IPS-18c (cell line): ENCODE data around the gene GJA5.

ENCODE experiments used
- H3K4me3 ChIP-seq: 2 replicates; pipeline ENCODE4 v1.7.0; 2013; ENCODE audit warnings: low read depth, mild to moderate bottlenecking, low read length, moderate library complexity; ENCODE audit not compliant: insufficient read depth
- H3K9me3 ChIP-seq: one replicate; pipeline ENCODE4 v1.6.1; 2013; ENCODE audit warnings: mild to moderate bottlenecking, low read length, moderate library complexity; ENCODE audit not compliant: control insufficient read depth, insufficient read depth

Gene GJA5

GRCh38 chr1:147771226-147772125 is 11.1 kb upstream of the GJA5 start:
- H3K4me3 ChIP-seq, result no peak overlapping the region
- peaks cover 2% of the 10 kb centered on the region for H3K9me3 ChIP-seq

- Histone ChIP-seq H3K9me3 (peaks cover 2% of the 10 kb centered on the region), H3K4me3 (no peak overlapping the region)
Observed at GRCh38 chr1:147769106-147769505, 8.7 kb upstream of the GJA5 start.

- peaks cover 2% of the 10 kb centered on the region for H3K9me3 ChIP-seq
- no peak overlapping the region for H3K4me3 ChIP-seq
Observed at GRCh38 chr1:147768582-147768981, 8.2 kb upstream of the GJA5 start.

DNA sequence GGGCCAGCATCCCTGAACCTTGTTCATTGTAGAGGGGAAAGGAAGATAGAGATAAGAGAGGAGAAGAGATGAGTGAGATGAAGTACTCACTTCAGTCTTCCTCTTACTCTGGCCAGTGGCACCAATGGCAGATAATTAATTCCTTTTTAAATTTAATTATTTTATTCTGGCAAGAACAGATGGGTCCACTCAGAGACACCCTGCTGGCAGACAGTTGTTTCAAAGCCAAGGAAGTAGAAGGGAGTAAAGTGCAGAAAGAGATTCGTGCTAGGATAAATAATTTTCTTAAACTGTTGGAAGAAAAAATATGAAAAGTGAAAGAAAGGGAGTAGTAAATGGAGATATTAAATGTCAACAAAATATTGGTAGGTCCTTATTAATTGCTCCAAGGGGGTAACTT is 7.7 kb upstream of the GJA5 start:
- Histone ChIP-seq H3K9me3 (peaks cover 2% of the 10 kb centered on the region), H3K4me3 (no peak overlapping the region)

DNA sequence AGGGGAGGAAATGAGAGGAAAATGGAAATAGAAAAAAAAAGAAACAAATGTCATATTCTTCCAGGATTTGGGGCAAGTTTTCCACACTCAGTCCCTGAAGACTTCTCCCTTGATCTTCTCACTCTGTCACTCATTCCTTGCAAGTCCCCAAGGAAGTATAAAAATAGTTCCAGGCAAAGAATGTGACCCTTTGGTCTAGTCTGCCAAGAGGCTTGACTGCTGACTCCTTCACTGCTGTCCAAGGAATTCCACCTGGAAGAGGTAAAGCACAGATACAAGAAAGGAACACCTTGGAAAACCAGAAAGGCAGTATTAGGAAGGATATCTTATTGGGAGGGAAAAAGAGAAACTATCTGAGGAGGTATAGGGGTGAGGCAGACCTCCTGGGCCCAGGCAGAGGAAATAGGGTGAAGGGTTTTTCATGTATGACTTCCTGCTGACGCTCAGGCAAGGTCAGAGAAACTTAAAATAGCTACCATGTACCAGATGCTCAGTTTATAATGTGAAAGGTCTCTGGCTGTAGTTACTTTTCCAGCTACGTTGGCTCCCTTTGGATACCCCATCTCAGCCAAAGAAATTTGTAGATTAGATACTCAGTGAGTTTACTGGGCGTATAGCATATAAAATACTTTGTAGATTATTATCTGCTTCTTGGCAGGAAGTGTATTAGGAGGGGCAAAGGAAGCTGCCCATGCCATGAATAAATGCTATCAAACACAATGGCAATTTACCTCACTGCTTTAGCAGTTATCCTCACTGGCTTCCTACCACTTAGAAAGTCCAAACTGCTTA is 2.0 kb upstream of the GJA5 start:
- H3K4me3 ChIP-seq, result no peak overlapping the region
- no peaks in the 10 kb centered on the region for H3K9me3 ChIP-seq

DNA sequence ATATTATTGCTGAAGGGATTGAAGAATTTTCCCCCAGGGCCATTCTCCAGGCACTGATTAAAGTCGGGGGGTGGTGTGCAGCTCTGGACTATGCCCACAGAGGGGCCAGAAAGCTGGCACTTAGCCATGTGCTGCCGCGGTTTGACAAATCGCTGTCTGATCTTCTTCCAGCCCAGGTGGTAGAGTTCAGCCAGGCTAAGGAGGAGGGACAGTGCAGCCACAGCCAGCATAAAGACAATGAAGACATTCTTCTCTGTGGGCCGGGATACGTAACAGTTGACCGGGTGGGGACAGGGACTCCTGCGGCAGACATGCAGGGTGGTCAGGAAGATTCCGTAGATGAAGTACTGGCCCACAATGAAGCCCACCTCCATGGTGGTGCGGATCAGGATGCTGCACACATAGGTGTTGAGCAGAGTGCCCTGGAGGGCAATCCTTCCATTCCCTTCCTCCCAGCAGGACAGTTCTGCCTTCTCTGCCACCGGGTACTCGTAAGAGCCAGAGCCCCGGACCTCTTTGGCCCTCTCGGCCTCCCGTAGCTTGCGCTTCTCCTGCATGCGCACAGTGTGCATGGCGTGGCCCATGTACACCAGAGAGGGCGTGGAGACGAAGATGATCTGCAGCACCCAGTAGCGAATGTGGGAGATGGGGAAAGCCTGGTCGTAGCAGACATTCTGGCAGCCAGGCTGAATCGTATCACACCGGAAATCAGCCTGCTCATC is 1.9 kb downstream of the GJA5 start:
- no peak overlapping the region for H3K4me3 ChIP-seq

GRCh38 chr1:147757015-147757990 is 3.1 kb downstream of the GJA5 start:
- Histone ChIP-seq H3K9me3 (peaks cover 2% of the 10 kb centered on the region), H3K4me3 (no peak overlapping the region)

More for the DNA sequence above, 1.9 kb downstream of the GJA5 start:
- H3K9me3 ChIP-seq, result no peaks in the 10 kb centered on the region

DNA sequence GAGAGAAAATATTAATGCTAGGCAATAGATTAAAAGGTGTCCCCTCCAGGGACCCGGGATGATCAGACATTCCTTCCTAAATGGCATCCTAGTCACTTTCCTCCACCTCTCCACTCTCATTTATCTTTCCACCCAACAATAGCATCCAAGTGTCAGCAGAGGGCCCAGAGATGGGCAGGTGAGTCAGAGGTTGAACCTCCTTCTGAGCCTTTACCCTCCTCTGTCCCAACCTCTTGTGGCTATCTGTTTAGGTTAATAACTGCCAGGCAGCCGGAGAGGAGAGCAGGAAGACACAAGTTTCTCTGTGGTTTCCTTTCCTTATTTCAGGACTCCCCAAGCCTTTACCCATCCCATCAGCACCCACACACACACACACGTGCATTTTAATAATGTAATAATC is 4.1 kb downstream of the GJA5 start:
- Histone ChIP-seq H3K9me3 (peaks cover 2% of the 10 kb centered on the region), H3K4me3 (no peak overlapping the region)

GRCh38 chr1:147754661-147755060 is 5.7 kb downstream of the GJA5 start:
- Histone ChIP-seq H3K4me3 (no peak overlapping the region), H3K9me3 (peaks cover 2% of the 10 kb centered on the region)

- Histone ChIP-seq H3K4me3 (no peak overlapping the region), H3K9me3 (peaks cover 2% of the 10 kb centered on the region)
Observed at GRCh38 chr1:147753081-147753480, 7.3 kb downstream of the GJA5 start.

- Histone ChIP-seq H3K4me3 (no peak overlapping the region), H3K9me3 (peaks cover 2% of the 10 kb centered on the region)
Observed at GRCh38 chr1:147752511-147752910, 7.9 kb downstream of the GJA5 start.

- H3K4me3 ChIP-seq, result no peak overlapping the region
- H3K9me3 ChIP-seq, result peaks cover 2% of the 10 kb centered on the region
Observed at GRCh38 chr1:147751346-147751745, 9.1 kb downstream of the GJA5 start.

GRCh38 chr1:147750618-147751217 is 9.7 kb downstream of the GJA5 start:
- H3K9me3 ChIP-seq, result peaks cover 2% of the 10 kb centered on the region

DNA sequence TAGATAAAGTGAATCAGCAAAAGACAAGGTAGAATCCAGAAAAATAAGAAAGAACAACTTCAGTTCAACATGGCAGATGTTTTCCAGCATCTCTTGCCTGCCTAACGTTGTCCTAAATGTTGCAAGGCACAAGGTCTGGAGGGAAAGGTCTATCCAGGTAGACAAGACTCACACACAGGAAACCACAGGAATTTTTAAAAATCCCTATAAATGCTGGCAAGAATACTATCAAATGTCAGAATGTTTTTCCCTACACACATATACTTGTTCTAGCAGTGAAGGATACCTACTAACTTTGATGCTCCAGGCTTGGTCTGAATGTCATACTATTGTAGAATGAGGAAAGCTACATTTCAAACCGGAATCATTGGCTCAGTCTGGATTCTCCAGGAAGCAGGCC is 10.6 kb downstream of the GJA5 start:
- Histone ChIP-seq H3K9me3 (peaks cover 2% of the 10 kb centered on the region), H3K4me3 (no peak overlapping the region)

More at GRCh38 chr1:147750618-147751217, 9.7 kb downstream of the GJA5 start:
- H3K4me3 ChIP-seq, result no peak overlapping the region

GRCh38 chr1:147748676-147749350 is 11.6 kb downstream of the GJA5 start:
- Histone ChIP-seq H3K4me3 (no peak overlapping the region), H3K9me3 (peaks cover 2% of the 10 kb centered on the region)

DNA sequence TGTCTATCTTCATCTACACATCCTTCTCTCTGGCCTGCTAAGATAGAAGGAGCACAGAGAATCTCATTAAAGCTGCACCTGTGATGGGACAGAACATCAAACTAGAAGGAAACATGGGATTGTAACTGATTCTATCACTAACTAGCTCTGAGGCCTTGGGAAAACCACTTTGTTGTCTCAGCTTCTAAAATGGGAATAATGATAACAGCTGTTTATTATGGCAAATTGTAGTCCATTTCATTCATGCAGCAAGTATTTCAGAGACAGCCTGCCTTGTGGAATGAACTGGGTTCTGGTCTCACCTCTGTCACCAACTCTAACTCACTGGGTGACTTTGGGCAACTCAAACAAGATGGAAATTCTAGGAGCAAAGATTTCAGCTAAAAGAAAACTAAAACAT is 12.4 kb downstream of the GJA5 start:
- Histone ChIP-seq H3K9me3 (peaks cover 1% of the 10 kb centered on the region), H3K4me3 (no peak overlapping the region)
